GM23248 (cell line): ENCODE results near the gene TNS3. TPM values are rescaled to one million over a fixed set of nuclear protein-coding genes. Genes with fewer than 3 reads are reported as not detected.

ENCODE experiments used
- DNase-seq: peaks from one replicate; pipeline ENCODE4 v3.0.0-alpha.2; 2015
- H2AFZ ChIP-seq: fragments of 200-600 bp; sonication (generic); 2 replicates; pipeline ENCODE4 v1.6.1; 2016; ENCODE audit warnings: antibody characterized with exemption
- H3F3A ChIP-seq: fragments of 200-600 bp; sonication (generic); 2 replicates; pipeline ENCODE4 v1.6.1; 2016; ENCODE audit warnings: mild to moderate bottlenecking, antibody characterized with exemption, mixed run types; ENCODE audit not compliant: insufficient read depth
- H3K27ac ChIP-seq: fragments of 200-600 bp; sonication (generic); 2 replicates; pipeline ENCODE4 v1.5.1; 2016; ENCODE audit warnings: mild to moderate bottlenecking
- H3K27me3 ChIP-seq: fragments of 200-600 bp; sonication (generic); replicated peaks from 2 replicates; pipeline ENCODE4 v1.6.1; 2016; ENCODE audit warnings: mild to moderate bottlenecking; ENCODE audit not compliant: insufficient read depth
- H3K36me3 ChIP-seq: fragments of 200-600 bp; sonication (generic); 2 replicates; pipeline ENCODE4 v1.6.1; 2016; ENCODE audit warnings: low read depth, mild to moderate bottlenecking
- H3K4me1 ChIP-seq: fragments of 200-600 bp; sonication (generic); 2 replicates; pipeline ENCODE4 v1.6.1; 2016; ENCODE audit warnings: mild to moderate bottlenecking; ENCODE audit not compliant: insufficient read depth
- H3K4me2 ChIP-seq: fragments of 200-600 bp; sonication (generic); one replicate; pipeline ENCODE4 v1.6.1; 2016; ENCODE audit warnings: mild to moderate bottlenecking; ENCODE audit not compliant: unreplicated experiment
- H3K4me3 ChIP-seq: fragments of 200-600 bp; sonication (generic); 2 replicates; pipeline ENCODE4 v1.5.1; 2016; ENCODE audit warnings: mild to moderate bottlenecking
- H3K79me2 ChIP-seq: fragments of 200-600 bp; sonication (generic); 2 replicates; pipeline ENCODE4 v1.6.1; 2016; ENCODE audit warnings: mild to moderate bottlenecking; ENCODE audit not compliant: insufficient read depth
- H3K9ac ChIP-seq: fragments of 200-600 bp; sonication (generic); 2 replicates; pipeline ENCODE4 v1.6.1; 2016; ENCODE audit warnings: mild to moderate bottlenecking
- H3K9me2 ChIP-seq: fragments of 200-600 bp; sonication (generic); 2 replicates; pipeline ENCODE4 v1.6.1; 2016; ENCODE audit warnings: mixed run types, mild to moderate bottlenecking, moderate library complexity; ENCODE audit not compliant: insufficient read depth
- H3K9me3 ChIP-seq: fragments of 200-600 bp; sonication (generic); one replicate; pipeline ENCODE4 v1.6.1; 2017; ENCODE audit warnings: low read depth
- H4K20me1 ChIP-seq: fragments of 200-600 bp; sonication (generic); 2 replicates; pipeline ENCODE4 v1.6.0; 2016; ENCODE audit not compliant: insufficient read depth
- EZH2 ChIP-seq: fragments of 200-600 bp; sonication (generic); IDR thresholded peaks from 2 replicates; pipeline ENCODE4 v1.6.1; 2018; ENCODE audit warnings: antibody characterized with exemption, mild to moderate bottlenecking; ENCODE audit not compliant: insufficient read depth, poor library complexity, severe bottlenecking
- EZH2phosphoT487 ChIP-seq: fragments of 200-600 bp; sonication (generic); IDR thresholded peaks from 2 replicates; pipeline ENCODE4 v1.6.1; 2018; ENCODE audit warnings: antibody characterized with exemption, moderate library complexity, mild to moderate bottlenecking, low read depth; ENCODE audit not compliant: insufficient read depth
- WGBS, 2 experiments: methylation state at CpG; one replicate each; pipeline ENCODE4 v1.1.6; 2015 to 2017; ENCODE audit warnings: low lambda C conversion rate in 2 of 2, low coverage in 1 of 2; ENCODE audit errors: missing lambda C conversion rate in 2 of 2; 5-methylcytosine and 5-hydroxymethylcytosine counted together
- in situ Hi-C: fragments of 300-500 bp; cut with MboI; formaldehyde crosslinking; loops from 2 replicates; pipeline ENCODE4 v1.15.0; 2020
- polyA plus RNA-seq: library from polyadenylated mRNA; unstranded; fragments of >200 nt; fragmentation: Nextera tagmentation; extraction: Ambion mirVana; gene quantifications from 2 replicates; pipeline ENCODE4 v1.2.1, GENCODE V29; 2016
- total RNA-seq: library from RNA; depleted of rRNA; stranded (reverse); fragments of >200 nt; shearing (Covaris generic); gene quantifications from 2 replicates; pipeline ENCODE4 v1.2.3, GENCODE V29; 2014

Gene TNS3
- total and polyA plus RNA-seq, 2 experiments from 2014 or later: 18.6 to 47.0 TPM

- H3F3A ChIP-seq: peaks cover 45% of the 10 kb centered on the region
- DNase-seq: peak; percentile 93
- no peaks in the 10 kb centered on the region for H3K27me3 ChIP-seq
- no peaks in the 10 kb centered on the region for H4K20me1 ChIP-seq
- no peaks in the 10 kb centered on the region for H3K9me3 ChIP-seq
- 73 to 74% methylated on average over 11 of the region's 11 CpGs for WGBS, 2 experiments
- no peaks in the 10 kb centered on the region for H3K36me3 ChIP-seq
- H3K4me3 ChIP-seq: peak overlapping the region; percentile 20; the same call in 1 of the 2 replicates
- no peaks in the 10 kb centered on the region for H3K9me2 ChIP-seq
- H3K79me2 ChIP-seq: peaks cover 66% of the 10 kb centered on the region
- H3K9ac ChIP-seq: peak overlapping the region; percentile 79
- in situ Hi-C loops: no loop called here
- H3K4me1 ChIP-seq: peaks cover 55% of the 10 kb centered on the region
- H2AFZ ChIP-seq: no peak overlapping the region
- peak overlapping the region; percentile 93 for H3K27ac ChIP-seq
- H3K4me2 ChIP-seq: peak overlapping the region; percentile 63
- peak; percentile 85 for TF ChIP-seq EZH2phosphoT487
- no peak for TF ChIP-seq EZH2
Measured at GRCh38 chr7:47449810-47450590, 131.9 kb downstream of the TNS3 start.

GRCh38 chr7:47448971-47449370, 132.9 kb downstream of the TNS3 start:
- no peak overlapping the region for H3K9ac ChIP-seq
- no peak for TF ChIP-seq EZH2phosphoT487
- TF ChIP-seq EZH2: no peak
- no peak overlapping the region for H2AFZ ChIP-seq
- peaks cover 39% of the 10 kb centered on the region for H3F3A ChIP-seq
- H3K36me3 ChIP-seq: no peaks in the 10 kb centered on the region
- H3K9me3 ChIP-seq: no peaks in the 10 kb centered on the region
- H3K4me3 ChIP-seq: no peak overlapping the region
- peaks cover 45% of the 10 kb centered on the region for H3K4me1 ChIP-seq
- H4K20me1 ChIP-seq: no peaks in the 10 kb centered on the region
- H3K27me3 ChIP-seq: no peaks in the 10 kb centered on the region
- no peaks in the 10 kb centered on the region for H3K9me2 ChIP-seq
- in situ Hi-C loops: no loop called here
- peaks cover 74% of the 10 kb centered on the region for H3K79me2 ChIP-seq
- DNase-seq: no peak
- no peak overlapping the region for H3K4me2 ChIP-seq
- no peak overlapping the region for H3K27ac ChIP-seq
- 92 to 97% methylated on average over 9 of the region's 9 CpGs for WGBS, 2 experiments

- Histone ChIP-seq H3K4me2 (no peak overlapping the region), H3K4me1 (peaks cover 34% of the 10 kb centered on the region), H3K36me3 (no peaks in the 10 kb centered on the region), H4K20me1 (no peaks in the 10 kb centered on the region), H3K9ac (no peak overlapping the region), H3K27me3 (no peaks in the 10 kb centered on the region), H3K9me3 (no peaks in the 10 kb centered on the region), H3K4me3 (no peak overlapping the region), H3K27ac (no peak overlapping the region), H3F3A (peaks cover 29% of the 10 kb centered on the region), H3K79me2 (peaks cover 86% of the 10 kb centered on the region), H3K9me2 (no peaks in the 10 kb centered on the region), H2AFZ (no peak overlapping the region)
- TF ChIP-seq EZH2phosphoT487: no peak
- TF ChIP-seq EZH2: no peak
- DNase-seq: no peak
- in situ Hi-C loops: no loop called here
- WGBS, 2 experiments: 90 to 93% methylated on average over 11 to 12 of the region's 12 CpGs
Measured at GRCh38 chr7:47447621-47448349, 134.1 kb downstream of the TNS3 start.

- in situ Hi-C loops: no loop called here
- no peaks in the 10 kb centered on the region for H4K20me1 ChIP-seq
- peaks cover 88% of the 10 kb centered on the region for H3K79me2 ChIP-seq
- no peak overlapping the region for H3K4me3 ChIP-seq
- WGBS, 2 experiments: 83 to 84% methylated on average over 9 of the region's 9 CpGs
- H3K9me3 ChIP-seq: no peaks in the 10 kb centered on the region
- TF ChIP-seq EZH2phosphoT487 (no peak), EZH2 (no peak)
- no peak overlapping the region for H3K27ac ChIP-seq
- H3K9ac ChIP-seq: no peak overlapping the region
- DNase-seq: no peak
- H3K27me3 ChIP-seq: no peaks in the 10 kb centered on the region
- peaks cover 33% of the 10 kb centered on the region for H3K4me1 ChIP-seq
- no peak overlapping the region for H2AFZ ChIP-seq
- no peak overlapping the region for H3K4me2 ChIP-seq
- H3K36me3 ChIP-seq: no peaks in the 10 kb centered on the region
- no peaks in the 10 kb centered on the region for H3K9me2 ChIP-seq
- H3F3A ChIP-seq: peaks cover 21% of the 10 kb centered on the region
Measured at GRCh38 chr7:47446871-47447466, 134.9 kb downstream of the TNS3 start.
